NCI-H2029 treated with DMSO at 0.1 percent for 48 hours (cell line): ENCODE results near the gene MRPL18.
A peak's percentile ranks its signal among the peaks of the same experiment; 100 is the strongest.
"Not testable (repeated sequence)": the region's sequence is repeated elsewhere in the genome, so short reads cannot be mapped to it uniquely, and the experiment has no call there.

Experiments used
- DNase-seq: peaks from one replicate; lab custom pipeline; 2025; lab: John Stamatoyannopoulos, UW

Gene MRPL18

DNA sequence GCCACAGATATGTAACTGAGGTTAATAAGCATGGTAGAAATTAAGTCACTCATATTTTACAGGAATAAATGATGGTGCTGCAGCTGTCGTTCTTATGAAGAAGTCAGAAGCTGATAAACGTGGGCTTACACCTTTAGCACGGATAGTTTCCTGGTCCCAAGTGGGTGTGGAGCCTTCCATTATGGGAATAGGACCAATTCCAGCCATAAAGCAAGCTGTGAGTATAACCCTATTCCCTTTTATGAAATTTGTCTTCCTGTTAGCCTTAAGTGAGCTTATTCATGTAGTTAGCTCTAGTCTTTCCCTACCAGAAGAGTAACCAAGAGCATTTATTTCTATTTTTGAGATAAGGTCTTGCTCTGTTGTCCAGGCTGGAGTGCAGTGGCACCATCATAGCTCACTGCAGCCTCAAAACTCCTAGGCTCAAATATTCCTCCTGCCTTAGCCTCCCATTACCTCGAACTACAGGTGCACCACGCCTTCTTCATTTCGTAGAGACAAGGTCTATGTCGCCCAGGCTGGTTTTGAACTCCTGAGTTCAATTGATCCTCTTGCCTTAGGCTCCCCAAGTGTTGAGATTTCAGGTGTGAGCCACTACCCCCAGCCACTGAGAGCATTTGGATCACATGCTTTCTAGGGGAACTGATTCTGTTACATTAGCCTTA is 12.9 kb upstream of the MRPL18 start:
- DNase-seq, result no peak

DNA sequence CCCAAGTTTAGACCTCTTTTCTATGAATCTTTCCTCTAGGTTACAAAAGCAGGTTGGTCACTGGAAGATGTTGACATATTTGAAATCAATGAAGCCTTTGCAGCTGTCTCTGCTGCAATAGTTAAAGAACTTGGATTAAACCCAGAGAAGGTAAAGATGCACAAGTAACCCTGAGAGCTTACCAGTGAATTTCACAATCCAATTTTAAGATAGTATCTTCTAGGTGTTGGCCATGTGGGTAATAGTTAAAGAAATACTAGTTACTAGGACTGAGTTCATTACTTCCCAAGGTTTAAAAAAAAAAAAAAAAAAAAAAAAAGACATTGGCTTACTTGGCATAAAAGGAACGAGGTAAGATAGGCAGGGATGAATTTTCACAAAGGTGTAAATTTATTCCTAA is 12.1 kb upstream of the MRPL18 start:
- no peak for DNase-seq

DNA sequence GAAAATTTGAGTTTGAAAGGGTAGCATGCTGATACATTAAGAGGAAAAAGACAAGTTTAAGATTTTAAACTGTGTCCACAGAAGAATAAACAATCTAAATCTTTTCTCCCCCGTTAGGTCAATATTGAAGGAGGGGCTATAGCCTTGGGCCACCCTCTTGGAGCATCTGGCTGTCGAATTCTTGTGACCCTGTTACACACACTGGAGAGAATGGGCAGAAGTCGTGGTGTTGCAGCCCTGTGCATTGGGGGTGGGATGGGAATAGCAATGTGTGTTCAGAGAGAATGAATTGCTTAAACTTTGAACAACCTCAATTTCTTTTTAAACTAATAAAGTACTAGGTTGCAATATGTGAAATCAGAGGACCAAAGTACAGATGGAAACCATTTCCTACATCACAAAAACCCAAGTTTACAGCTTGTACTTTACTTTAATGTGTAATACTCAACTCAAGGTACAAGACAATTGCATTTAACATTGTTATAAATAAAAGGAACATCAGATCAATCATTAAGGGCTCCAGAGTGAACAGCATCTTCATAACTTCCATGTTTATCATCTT is 11.6 kb upstream of the MRPL18 start:
- no peak for DNase-seq

DNA sequence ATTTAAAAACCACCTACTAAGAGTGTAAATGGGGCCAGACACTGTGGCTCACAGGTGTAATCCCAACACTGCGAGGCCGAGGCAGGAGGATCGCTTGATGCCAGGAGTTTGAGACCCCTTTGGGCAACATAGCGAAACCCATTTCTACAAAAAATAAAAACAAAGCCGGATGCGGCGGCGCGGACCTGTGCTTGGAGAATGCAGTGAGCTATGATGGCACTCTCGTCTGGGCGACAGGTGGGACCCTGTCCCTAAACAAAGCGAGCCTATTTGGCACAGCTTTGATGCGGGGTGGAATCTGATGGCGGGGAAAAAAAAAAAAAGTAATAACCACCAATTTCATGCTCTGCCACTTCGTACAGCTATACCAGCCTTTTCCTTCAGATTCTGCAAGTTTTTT is 2.0 kb upstream of the MRPL18 start:
- DNase-seq, result no peak

DNA sequence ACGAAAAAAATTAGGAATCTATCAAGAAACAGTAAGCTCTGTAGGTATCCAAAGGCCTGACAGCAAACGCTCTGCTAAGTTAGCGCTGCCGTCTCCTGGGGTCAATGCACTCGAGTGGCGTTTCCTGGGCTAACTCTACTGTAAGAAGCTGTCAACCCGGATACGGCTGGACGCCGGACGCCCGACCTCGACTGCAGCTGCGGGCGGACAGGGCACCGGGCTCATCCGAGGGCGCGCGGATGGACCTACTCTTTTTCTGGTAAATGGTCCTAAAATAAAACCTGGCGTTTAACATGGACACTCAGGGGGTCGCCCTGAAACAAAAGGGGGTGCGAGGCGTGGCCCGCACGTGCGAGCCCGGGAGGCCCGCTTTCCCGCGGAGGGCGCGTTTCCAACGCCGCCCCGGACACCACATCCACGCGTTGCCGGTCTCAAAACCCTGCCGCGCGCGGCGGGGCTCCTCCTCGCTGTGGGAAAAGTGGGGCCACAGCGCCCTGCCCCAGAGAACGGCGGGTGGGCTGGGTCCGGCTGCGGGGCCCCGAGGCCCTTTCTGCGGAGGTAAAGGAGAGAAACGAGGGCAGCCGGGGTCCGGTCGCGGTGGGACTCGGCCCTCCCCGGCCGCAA is 1.4 kb upstream of the MRPL18 start:
- no peak for DNase-seq

DNA sequence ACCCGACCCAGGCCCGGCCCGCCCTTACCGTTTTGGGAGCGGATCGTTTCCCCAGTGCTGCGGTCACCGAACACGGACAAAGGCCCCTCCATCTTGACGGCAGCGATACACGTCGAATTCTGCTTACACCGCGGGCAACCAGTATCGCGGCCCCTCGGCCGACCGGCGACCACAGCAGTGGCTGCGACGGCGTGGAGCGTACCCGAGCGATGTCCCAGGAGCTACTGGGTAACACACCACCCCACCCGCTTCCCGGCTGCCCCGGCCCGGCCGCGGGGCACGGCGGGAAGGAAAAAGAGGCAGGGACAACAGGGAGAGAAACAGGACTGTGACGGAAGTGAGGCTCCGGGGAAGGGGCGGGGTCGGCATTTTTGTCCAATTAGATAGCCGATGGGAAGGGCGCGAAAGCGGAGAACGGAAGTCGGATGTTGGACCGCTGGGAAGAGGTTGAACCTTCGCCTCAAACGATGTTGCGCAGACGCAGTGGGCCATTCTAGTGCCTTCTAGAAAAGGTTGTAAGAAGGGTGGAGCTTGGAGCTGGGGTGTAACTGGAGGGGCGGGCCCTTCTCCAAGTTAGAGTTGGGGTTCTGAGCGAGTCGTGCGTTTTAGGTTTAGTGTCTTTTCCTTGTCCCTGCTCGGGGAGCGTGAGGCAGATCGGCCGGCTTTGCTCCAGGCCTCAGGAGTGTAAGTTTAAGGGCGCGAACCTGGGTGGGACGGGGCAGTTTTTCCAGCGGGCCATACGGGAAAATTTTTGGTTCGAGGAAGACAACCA is 704 bp upstream of the MRPL18 start, which contains the start of gene TCP1:
TSS of gene TCP1 (minus strand) at position 226 of the 772 bp plus-strand sequence. CDS start at position 92, 134 bp downstream.
- DNase-seq, result peak; percentile 98

DNA sequence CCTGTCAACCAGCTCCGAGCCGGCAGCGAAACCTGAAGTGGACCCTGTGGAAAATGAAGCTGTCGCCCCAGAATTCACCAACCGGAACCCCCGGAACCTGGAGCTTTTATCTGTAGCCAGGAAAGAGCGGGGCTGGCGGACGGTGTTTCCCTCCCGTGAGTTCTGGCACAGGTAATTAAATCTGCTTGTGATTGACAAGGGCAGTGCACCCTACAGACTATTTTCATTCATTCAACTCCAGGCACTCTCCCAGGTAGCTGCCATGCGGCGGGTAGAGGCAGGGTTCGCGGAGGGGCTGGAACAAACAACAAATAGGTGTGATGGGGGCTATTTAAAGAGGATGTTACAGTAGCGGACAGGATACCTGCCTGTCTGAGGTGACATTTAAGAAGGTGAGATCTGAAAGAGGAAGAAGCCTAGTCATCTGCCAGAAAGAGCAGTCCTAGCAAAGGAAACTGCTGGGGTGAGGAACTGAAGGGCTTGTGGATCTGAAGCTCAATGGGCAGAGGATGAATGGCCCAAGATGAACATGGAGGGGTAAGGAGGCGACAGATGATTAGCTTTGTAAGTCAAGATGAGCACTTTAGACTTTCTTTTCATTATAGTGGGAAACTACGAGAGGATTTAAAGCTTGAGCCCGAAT is 810 bp downstream of the MRPL18 start:
- DNase-seq, result no peak

DNA sequence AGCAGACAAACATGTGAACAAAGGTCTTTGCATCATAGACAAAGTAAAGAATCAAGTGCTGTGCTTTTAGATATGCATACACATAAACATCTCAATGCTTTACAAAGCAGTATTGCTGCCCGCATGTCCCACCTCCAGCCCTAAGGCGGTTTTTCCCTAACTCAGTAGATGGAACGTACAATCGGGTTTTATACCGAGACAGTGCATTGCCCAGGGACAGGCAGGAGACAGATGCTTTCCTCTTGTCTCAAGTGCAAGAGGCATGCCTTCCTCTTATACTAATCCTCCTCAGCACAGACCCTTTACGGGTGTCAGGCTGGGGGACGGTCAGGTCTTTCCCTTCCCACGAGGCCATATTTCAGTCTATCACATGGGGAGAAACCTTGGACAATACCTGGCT is 4.7 kb downstream of the MRPL18 start:
- DNase-seq, result not testable (repeated sequence)

DNA sequence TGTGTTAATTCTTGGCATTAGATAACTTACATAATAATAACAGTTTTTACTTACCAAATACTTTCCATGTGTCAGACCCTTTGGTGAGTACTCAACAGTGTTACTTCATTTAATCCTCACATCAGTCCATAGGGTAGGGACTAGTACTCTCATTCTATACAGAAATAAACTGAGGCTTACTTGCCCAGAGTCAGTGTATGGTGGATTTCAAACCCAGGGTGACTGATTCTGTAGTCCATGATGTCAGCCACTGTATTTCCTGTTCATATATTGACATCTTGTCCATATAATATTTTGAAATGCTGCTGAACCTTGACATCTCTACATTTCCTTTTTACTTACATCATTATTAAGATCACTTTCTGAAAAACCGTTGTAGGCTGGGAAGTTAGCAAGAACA is 7.3 kb downstream of the MRPL18 start:
- no peak for DNase-seq

DNA sequence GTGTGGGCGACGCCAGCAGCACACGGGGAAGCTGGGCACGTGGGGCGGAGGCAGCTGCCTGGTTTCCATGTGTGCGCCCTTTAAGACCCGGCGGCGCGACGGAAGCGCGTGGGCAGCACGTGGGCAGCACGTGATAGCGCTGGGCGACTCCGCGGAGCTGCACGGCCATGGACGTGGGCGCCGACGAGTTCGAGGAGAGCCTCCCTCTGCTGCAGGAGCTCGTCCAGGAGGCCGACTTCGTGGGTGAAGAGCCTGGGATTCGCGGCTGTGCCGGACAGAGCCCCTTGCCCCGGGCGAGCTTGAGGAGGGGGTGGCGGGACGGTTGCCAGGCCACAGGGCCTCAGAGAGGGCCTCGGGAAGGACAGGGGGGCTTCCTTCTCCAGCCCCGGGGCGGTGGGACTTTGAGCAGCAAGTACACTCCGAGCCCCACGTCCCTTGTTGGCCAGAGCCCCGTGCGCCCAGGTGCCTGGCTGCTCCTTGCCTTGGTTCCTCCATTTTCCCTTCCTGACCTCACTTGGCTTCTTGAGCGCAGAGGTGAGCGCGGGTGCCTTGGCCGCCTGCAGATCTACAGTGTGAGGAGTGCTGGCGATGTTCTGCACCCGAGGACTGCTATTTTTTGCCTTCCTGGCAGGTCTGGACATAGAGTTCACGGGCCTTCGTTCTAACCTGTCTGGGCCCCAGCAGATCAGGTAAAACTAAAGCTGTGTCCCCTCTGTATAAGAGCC is 10.0 kb downstream of the MRPL18 start, which contains the start of gene PNLDC1:
TSS of gene PNLDC1 (plus strand) at position 136 of the 725 bp plus-strand sequence. CDS start at position 168, 32 bp downstream.
- no peak for DNase-seq

DNA sequence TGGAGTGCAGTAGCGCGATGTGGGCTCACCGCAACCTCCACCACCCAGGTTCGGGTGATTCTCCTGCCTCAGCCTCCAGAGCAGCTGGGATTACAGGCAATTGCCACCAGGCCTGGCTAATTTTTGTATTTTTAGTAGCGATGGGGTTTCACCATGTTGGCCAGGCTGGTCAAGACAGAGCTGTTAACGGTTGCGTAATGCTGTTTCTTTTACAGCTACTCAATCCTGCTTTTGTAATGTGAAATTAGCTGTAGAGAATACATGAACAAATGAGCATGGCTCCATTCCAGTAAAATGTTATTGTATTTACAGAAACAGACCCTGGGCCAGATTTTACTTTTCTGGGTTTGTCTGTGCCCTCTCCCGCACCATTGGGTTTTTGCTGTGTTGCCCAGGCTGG is 11.7 kb downstream of the MRPL18 start:
- no peak for DNase-seq

DNA sequence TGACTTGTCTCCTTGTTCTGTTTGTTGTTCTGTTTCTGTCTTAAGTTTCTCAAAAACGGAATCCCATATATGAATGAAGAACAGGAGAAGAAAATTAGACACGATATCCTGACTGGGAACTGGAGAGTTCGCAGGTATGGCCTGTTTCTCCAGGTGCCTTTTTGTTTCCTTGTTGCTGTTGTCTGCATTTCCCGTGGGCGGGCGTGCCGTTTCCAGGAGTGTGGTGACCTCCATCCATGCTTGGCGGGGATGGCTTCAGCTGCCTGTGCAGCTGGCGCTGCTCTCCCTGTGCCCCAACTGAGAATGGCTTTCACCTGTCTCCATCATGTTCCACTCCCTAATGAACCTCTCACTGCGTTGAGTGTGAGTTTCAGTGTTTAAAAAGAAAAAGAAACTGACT is 14.2 kb downstream of the MRPL18 start:
- DNase-seq, result no peak

DNA sequence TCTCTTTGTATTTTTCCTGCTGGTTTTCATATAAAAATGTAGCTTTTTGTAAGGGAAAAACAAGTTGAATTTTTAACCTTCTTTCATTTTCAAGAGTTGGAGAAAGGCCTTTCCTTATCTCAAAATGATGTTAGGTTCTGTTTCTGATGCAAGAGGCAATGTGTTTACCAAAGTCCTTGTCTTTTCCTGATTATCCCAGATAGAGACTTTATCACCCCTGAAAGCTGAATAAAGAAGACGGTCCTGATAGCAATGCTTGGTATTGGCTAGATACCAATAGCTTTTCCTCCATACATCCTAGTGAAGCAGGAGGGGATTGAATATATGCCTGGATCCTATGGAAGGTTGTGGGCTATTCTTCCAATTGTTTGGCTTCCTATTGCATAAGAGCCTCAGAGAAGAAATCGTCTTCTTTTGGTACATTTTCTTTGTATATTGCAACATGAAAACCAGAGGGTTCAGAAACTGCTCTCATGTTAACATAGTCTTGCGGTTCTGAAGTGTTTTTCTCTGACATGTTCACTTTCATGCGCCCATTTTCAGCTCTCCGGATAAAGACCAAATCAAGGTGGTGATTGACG is 15.3 kb downstream of the MRPL18 start:
- DNase-seq, result no peak

DNA sequence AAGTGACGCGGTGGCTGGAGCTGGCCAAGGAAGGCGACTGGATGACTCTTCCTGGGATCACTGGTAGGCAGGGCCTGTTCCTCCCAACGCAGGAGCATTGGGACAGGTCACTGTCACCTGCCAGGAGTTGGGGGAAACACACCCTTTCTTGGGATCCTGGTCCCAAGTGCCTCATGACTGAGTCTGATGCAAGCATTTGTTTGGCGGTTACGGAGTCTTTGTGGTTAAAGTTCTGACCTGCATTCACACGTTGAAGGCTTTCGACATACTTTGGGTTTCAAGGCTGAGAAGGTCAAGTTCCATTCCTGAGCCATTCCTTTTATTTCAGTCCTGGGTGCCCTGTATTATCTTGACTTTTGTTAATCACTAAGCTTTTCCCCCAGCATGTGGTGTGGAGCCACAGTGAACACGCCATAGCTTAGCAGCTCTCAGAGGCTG is 15.8 kb downstream of the MRPL18 start:
- no peak for DNase-seq

DNA sequence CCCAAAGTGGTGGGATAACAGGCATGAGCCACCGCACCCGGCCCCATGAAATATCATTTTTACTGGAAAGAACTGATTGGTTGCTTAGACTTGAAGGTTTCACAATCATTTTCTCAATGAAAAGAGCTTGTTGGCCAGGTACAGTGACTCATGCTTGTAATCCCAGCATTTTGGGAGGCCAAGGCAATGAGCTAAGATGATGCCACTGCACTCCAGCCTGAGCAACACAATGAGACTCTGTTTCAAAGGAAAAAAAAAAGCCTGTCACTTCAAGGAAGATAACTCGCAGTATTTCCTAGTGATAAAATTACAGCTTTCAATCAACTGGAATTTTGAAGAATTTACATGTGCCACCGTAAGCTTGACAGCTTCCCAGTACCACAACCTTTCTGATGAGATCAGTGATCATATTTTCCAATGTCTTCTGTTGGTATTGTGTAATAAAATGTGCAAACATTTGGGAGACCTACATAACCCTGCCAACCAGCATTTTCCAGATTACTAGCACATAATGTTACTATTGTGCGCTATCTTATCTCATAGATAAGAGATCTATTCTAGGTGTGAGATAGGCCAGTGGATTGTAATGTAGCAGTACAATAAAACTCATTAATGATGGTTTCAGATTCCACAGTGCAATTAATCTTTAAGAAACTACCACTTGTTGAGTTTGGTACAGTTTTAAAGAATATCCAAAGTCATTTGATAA is 17.0 kb downstream of the MRPL18 start:
- DNase-seq, result no peak

DNA sequence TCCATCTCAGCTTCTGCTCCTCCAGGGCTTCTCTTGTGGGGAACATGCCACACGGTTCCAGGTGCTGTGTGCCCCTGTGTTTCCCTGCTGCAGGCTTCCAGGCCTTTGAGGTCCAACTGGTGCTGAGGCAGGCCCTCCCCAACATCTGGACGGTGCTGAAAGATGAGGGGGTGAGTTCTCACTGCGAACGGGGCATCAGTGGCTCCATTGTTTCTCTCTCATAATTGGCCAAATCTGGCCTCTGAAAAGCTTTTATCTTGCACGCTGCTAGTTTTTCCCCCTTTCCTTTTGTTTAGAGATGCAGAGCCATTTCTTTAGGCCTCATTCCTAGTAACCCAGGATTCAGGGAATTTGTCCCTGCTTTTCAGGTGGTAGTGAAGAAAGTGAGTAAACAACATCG is 18.4 kb downstream of the MRPL18 start:
- no peak for DNase-seq

DNA sequence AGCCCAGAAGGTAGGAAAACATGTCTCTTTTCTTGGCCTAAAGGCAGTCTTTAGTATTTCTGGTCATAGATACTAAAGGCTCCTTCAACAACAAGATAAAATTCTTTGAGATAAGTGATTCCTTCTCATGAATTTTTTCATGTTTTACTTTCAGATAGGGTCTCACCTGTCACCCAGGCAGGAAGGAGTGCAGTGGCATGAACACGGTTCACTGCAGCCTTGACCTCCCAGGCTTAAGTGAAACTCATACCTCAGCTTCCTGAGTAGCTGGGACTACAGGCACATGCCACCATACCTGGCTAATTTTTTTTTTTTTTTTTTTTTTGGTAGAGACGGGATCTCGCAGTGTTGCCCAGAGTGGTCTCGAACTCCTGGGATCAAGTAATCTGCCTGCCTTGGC is 18.9 kb downstream of the MRPL18 start:
- no peak for DNase-seq

DNA sequence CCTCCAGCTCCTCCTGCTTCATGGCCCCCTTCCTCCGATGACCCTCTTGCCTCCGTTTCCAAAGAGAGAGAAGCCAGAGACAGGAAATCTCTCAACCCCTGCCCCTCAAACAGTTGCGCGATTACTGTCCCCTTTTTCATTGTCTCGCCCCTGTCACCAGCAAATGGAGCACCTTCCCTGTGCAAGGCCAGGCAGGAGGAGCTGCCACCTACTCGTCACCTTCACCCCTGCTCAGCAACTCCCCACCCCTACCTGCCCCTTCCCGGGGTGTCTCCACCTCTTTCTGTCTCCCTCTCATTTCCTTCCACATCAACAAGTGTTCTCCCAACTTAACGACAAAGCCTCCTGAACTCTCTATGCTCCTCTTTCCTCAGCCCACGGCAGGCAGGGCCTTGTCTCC is 23.5 kb downstream of the MRPL18 start:
- no peak for DNase-seq

DNA sequence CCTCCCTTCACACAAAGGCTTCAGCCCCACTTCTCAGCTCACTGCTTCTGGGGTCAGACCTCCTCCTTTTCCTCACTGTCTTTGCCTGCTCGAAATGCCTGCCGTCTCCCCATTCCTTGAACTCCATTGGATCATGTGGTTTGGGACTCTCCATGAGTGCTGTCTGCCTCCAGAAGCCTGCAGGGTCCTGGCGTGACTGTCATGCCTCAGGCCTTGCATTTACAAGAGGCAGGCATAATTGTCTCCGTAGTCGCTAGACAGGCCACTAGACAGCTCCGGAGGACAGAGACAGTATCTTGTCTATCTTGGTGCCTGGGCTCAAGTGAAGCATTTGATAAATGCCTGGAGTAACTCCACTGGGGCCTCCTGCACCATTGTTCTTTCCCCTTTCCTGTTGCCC is 25.1 kb downstream of the MRPL18 start:
- DNase-seq, result no peak

DNA sequence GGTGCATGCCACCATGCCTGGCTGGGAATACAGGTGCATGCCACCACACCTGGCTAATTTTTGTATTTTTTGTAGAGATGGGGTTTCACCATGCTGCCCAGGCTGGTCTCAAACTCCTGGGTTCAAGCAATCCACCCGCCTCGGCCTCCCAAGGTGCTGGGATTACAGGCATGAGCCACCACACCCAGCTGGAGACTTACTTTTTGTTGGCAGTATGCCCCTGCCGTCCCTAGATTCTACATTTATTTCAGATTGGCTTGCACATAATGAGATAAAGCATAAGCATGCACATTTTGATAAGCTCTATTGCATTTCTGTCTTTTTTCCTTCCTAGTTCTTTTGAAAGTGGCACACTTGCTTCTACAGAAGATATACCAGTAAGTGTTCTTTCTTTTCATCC is 26.5 kb downstream of the MRPL18 start:
- DNase-seq, result not testable (repeated sequence)
